HG02623 (cell line): ENCODE measurements around the gene MEIS3.
"Not testable (repeated sequence)": the region's sequence is repeated elsewhere in the genome, so short reads cannot be mapped to it uniquely, and the experiment has no call there.

Source experiments
- ATAC-seq: cut with Tn5 transposase; IDR thresholded peaks from one replicate; pipeline ENCODE4 v1.9.1; 2021; ENCODE audit warnings: moderate library complexity; ENCODE audit not compliant: unreplicated experiment

The MEIS3 gene

DNA sequence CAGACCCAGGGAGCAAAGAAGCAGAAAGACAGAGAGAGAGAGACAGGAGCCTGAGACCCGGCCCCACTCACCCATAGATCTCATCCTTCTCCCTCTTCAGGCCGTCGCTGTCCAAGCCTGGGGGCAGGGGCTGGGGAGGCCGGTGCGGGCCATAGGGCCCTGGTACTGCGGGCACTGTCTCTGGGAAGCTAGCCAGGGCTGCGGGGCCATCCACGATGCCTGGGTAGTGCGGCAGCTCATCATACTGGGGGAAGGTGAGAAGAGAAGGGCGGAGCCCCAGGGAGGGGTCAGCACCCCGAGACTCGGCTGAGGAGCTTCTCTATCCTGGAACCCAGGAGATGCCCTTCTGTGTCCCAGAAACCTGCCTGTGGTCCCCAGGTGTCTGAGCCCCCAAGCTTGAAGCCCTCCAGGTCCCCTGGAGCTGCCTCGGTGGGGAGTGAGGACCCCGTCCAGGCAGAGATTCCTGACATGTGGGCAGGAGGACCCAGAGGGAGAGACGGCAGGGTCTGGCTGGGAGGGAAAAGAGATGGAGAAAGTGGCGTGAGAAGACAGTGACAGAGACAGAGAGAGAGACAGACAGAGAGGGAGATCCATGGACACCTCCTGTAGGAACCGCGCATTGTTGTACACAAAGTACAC is 2.1 kb downstream of the MEIS3 start:
- no peak for ATAC-seq

DNA sequence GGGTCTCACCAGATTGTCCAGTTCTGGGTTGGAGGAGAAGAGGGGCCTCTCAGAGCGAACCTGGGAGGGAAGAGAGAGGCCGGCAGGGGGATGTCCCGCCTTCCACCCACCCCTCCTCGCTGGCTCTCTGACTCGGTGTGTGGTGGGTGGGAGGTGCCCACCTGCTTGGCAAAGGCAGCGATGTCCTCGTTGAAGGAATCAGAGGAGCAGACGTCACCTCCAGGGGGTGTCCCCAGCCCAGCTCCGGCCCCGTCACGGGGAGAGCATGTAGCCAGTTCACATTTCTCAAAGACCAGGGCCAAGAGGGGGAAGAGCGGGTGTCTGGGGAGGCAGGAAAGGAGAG is 2.7 kb downstream of the MEIS3 start:
- no peak for ATAC-seq

DNA sequence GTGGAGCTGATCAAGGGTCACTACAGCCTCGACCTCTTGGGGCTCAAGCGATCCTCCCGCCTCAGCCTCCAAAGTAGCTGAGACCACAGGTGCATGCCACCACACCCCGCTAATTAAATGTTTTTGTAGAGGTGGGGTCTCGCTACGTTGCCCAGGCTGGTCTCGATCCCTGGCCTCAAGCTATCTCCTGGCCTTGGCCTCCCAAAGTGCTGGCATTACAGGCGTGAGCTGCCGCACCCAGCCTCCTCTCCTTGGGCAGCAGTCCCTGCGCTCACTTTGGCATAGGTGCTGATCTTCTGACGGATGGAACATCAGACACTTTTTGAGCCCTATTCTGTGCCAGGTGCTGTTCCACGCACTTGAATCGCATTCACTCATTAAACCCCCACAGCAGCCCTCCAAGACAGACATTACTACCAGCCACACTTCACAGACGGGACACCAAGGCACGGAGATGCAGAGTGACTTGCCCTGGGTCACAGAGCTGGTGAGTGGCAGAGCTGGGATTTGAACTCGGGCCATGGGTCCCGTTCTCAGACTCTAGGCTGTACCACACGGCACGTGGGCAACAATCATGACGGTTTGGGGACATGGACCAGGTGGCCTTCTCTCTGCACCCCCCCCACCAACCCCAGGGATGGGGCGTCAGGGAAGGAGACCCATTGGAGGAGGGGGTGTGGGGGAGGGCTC is 3.2 kb downstream of the MEIS3 start:
- no peak for ATAC-seq

DNA sequence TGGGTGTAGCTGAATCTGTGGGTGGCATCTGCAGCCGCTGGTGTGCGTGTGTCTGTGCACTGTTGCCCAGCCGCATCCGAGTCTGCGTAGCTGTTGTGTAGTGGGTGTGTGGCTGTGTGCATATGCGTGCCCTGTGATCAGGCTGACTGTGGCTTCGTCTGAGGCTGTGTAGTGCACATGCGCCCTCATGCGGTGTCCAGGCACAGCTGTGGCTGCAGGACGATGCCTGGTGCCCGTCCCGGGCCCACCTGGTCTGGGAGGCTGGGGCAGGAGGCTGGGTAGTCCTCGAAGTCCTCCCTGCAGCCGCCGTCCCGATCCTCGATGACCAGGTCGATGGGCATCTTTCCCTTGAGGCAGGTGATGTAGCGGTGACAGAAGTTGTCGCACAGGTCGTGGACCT is 4.9 kb downstream of the MEIS3 start:
- no peak for ATAC-seq

DNA sequence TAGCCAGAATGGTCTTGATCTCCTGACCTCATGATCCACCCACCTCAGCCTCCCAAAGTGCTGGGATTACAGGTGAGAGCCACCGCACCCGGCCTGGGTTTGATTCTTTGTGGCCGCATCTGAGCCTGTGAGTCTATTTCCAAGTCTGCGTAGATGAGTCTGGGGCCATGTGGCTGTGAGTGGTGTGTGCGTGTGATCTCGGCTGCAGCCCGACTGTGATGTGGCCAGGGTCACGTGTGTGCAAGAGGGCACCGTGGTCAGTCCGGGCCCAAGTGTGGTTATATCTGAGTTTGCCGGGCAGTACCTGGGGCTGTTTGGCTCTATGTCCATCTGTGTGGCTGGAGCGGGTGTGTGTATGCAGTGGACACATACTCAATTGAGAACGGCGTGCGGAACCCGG is 5.4 kb downstream of the MEIS3 start:
- no peak for ATAC-seq

DNA sequence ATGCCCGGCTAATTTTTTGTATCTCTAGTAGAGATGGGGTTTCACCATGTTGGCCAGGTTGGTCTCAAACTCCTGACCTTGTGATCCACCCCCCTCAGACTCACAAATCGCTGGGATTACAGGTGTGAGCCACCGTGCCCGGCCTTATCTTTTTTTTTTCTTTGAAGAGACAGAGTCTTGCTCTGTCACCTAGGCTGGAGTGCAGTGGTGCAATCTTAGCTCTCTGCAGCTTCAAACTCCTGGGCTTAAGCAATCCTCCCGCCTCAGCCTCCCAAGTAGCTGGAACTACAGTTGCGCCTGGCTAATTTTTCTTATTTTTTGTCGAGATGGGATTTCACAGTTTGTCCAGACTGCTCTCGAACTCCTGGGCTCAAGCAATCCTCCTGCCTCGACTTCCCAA is 7.6 kb downstream of the MEIS3 start:
- not testable (repeated sequence) for ATAC-seq

DNA sequence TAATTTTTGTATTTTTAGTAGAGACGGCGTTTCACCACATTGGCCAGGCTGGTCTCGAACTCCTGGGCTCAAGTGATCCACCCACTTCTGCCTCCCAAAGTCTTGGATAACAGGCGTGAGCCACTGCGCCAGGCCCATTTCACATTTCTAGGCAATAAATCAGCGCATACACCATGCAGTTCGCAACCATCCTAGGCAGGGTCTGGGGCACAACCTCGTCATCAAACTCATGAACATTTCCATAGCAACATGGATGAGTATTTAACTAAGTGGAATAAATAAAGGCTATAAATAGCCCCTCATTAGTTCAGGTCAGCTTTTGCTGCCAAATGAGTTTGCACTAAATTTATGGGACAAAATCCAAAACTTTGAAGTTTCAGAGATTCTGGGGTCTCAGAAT is 8.2 kb downstream of the MEIS3 start:
- ATAC-seq: no peak

DNA sequence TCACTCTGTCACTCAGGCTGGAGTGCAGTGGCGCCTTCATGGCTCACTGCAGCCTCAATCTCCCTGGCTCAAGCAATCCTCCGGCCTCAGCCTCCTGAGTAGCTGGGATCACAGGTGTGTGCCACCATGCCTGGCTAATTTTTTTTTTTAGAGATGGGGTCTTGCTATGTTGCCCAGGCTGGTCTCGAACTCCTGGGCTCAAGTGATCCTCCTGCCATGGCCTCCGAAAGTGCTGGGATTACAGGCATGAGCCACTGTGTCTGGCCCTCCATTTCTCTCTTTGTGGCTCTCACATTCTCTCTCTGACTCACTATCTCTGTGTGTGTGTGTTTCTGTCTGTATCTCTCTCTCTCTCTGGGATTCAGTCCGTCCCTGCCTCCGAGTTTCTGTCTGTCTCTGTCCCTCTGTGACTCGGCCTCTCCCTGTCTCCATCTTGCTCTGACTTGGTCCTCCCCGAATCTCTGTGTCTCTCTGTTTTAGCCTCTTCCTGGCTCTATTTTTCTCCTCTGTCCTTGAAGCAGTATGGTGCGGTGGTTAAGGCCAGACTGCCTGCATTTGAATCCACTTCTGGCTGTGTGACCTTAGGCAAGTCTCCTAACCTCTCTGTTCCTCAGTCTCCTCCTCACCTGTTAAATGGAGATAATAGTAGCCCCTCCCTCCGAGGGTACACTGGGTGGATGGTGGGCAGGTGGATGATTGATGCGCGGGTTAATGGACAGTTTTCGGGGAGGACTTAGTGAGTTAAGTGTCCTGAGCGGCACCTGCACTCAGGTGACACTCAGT is 11.0 kb downstream of the MEIS3 start:
- no peak for ATAC-seq

DNA sequence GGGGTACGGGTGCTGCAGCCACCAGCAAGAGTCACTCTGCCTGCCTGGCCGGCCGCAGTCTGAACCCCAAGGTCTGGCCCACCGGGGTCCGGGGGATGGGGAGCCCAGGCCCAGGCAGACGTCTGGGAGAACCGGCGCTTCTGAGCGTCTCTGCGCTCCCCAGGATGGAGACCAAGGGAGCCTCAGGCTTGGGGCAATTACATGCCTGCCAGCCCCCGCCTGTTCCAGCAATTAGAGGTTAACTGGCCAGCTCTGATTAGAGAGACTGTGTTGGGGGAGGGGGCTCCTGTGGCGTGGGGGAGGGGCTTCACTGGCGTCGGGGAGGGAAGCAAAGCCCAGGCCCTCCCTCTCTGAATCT is 11.9 kb downstream of the MEIS3 start:
- no peak for ATAC-seq

DNA sequence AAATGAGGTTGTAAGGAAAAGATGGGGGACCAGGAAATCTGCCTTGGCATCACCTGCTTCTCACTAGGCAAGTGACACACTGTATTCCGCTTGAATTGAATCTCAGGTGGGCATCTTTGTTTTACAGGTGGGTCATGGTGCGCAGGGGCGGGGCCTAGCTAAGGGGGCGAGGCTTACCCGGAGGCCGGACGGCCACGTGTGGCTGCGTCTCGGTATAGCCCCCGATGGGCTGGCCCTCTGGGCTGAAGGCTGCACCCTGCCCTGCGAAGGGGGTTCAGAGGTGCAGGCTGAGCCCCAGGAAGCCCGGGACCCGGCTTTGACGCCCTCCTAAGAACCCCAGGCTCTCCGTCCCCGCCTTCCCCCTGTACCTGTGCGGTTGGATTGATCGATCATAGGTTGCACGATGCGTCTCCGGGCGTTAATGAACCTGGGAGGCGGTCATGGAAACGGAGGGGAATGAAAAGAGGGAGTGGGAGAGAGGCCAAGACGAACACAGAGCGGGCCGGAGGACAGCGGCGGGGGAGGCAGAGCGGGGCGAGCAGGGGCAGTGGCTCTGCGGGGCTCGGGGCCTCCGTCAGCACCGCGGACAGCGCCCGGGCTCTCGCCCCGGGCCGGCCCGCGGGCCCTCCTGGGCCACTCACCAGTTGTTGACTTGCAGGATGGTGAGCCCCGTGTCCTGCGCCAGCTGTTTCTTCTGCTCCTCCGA is 12.5 kb downstream of the MEIS3 start:
- no peak for ATAC-seq

DNA sequence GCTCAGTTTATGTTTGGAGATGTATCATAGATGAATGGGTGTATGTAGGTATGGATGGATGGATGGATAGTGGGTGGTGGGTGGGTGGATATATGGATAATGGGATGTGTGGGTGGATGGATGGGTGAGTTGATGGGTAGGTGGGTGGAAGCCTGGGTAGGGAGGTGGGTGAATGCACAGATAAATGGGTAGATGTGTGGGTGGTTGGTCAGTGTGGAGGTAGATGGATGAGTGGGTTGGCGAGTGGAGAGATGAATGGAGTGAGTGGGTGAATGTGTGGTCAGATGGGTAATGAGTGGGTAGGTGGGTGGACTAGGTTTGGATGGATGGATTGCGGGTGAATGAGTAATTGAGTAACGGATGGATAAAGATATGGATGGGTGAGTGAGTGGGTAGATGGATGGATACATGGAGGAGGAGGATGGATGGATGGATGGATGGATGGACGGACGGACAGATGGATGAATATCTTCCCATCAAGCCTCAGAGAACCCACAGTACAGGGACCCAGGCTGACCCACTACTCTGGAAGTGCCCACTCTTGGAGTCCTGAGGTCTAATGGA is 13.4 kb downstream of the MEIS3 start:
- ATAC-seq: no peak

DNA sequence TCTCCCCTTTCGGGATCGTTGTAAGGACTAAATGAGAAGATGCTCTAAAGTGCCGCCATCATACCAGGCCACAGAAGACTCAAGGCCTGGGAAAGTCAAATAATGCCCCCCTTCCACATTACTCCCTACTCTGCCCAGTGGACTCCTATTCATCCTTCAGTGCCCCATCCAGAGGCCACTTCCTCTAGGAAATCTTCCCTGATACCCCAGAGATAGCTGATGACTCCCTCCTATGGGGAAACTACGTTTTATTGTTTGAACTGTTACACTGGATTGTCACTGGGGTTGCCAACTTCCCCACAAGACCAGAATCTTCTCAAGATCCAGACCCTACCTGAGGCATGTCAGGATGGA is 14.2 kb downstream of the MEIS3 start:
- no peak for ATAC-seq

DNA sequence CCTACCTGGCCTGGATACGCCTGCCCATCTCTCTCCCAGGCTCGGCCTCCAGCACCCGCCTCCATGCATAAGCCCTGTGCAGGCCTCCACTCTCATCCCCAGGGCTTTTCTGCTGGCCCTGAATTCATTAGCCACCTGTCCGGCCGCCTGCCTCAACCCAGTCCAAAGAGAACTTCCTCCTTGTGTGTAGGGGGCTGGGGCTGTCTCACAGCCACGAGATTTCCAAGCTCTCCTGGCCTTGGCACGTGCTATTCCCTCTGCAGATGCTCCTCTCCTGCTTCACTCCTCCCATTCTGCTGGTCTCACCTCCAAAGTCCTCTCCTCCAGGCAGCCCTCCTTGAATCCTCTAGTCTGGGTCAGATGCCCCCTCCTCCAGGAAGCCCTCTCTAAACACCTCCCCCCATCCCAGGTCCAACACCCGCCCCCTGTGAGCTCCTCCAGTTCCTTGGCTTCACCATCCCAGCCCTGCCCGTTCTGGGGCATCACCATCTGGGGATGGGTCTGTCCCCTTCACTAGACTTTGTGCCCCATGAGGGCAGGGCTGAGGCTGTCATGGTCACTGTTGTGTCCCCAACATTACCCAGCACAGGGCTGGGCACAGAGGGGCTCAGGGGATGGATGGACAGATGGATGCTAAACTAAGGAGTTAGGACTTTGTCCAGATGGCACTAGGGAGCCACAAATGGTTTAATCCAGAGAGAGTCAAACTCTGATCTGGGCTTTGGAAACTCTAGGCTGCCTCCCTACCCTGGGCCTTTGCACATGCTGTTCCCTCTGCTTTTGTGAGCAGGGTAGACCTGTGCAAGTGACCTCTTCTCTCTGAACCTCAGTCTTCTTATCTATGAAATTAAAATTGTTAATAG is 14.8 kb downstream of the MEIS3 start:
- no peak for ATAC-seq

DNA sequence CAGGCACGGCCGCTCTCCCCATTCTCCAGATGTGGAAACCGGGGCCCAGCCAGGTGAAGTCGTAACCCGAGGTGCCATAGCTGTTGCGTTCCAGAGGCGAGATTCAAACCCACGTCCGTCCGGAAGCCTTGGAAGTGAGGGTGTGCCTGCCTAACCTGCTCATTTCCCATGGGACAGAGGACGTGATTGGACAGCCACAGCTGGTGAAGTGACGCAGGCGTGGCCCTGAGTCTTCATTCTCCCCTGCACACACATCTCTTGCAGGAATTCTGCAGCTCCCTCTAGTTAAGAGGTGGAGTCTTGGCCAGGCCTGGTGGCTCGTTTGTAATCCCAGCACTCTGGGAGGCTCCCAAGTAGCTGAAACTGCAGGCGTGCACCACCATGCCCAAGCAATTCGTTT is 16.8 kb downstream of the MEIS3 start:
- ATAC-seq: no peak

DNA sequence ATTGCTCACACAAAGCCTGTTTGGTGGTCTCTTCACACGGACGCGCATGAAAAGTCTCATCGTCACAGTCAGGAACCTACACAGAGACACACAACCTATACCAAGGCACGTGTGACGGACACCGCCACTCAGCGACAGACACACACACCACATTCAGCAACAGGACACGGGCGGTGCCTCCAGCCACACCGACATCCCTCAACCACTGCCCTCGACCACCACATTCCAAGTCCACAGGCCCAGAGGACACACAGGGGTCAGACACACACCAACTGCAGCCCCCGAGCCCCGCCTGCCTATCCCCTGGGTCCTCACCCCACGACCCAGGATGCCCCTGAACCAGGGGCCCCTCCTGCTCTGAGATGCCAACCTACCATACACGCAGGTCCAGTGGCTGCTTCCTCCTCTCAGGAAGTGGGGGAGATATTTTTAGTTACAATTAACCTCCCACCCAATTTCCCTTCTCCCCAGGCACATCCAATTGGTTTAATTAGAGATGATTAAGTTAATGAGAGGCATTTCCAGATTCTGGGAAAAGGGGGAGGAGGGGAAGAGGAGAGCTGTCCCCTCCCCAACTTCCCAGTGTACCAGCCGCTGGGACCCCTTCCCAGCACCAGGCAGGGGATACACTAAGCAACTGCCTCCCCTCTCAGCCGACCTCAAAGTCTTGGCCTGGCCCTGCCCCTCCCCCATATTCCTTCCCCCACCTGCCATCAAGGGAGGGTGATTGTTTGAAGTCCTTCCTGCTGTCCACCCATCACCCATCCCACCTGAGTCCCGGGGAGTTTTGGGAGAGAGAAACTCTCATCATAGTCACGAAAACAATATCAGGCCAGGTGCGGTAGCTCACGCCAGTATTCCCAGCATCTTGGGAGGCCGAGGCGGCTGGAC is 20.4 kb downstream of the MEIS3 start:
- ATAC-seq: no peak

DNA sequence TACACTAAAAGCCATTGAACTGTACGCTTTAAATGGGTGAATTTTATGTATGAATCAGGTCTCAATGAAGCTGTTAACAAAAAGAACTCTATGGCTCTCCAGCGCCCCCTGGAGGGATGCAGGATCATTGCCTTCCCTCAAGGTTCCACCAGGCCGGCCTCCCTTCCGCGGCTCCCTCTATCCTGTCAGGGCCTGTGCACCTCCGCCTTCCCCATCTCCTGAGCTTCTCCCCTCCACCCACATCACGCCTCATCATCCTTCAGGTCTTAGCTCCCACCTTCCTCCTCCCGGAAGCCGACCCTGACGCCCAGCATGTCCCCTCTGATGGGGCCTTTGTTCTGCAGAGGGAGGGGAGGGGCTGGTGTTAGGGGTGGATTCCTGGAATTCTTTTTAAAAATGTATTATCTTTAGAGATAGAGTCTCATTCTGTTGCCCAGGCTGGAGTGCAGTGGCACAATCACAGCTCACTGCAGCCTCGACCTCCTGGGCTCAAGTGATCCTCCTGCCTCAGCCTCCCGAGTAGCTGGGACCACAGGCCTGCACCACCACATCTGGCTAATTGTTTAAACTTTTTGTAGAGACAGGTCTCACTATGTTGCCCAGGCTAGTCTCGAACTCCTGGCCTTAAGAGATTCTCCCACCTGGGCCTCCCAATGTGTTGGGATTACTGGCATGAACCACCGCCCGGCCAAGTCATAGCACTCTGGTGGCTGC is 27.7 kb downstream of the MEIS3 start:
- no peak for ATAC-seq

DNA sequence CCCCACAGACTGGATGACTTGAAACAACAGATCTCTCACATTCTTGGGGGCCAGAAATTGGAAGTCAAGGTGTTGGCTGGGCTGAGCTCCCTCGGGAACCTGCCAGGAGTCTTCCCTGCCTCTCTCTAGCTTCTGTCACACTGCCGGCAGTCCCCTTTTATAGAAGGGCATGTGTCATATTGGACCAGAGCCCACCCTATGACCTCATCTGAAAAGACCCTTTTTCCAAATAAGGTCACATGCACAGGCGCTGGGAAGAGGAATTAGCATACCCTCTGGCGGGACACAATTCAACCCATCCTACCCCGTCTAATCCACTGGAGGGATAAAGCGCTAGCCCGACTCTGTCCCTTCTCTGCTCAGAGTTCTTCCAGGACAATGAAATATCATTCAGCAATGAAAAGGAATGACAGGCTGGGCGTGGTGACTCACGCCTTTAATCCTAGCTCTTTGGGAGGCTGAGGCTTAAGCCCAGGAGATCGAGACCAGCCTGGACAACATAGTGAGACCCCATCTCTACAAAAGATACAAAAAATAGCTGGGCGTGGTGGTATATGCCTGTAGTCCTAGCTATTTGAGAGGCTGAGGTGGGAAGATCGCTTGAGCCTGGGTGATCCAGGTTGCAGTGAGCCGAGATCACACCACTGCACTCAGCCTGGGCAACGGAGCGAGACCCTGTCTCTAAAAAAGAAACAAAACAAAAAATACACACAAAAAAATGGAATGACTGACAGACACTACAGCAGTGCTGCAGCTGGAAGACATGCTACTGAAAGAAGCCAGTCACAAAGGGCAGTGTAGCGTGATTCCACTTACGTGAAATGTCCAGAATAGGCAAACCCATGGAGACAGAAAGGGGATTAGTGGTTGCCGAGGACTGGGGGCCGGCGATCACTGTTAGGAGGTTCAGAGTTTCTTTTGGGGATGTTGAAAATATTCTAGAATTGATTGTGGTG is 28.5 kb downstream of the MEIS3 start:
- ATAC-seq: no peak

DNA sequence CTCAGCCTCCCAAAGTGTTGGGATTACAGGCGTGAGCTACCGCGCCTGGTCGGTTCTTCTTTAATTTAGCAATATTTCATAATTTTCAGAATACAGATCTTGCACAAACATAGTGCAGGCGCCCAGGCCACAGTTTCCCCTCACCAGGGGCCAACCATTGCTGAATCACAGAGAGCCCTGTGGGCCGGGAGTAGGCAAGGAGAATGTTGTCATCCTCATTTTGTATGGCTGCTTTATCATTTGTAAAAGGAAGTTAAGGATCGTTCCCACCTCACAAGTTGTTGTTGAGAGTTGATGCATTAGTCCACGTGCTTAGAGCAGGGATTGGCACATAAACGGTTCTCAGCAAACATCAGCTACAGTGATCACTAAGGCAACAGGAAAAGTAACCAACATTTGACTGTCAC is 30.2 kb downstream of the MEIS3 start:
- no peak for ATAC-seq
